HepG2 (cell line): ENCODE measurements around the gene ADGRB2. TPM values are rescaled to one million over a fixed set of nuclear protein-coding genes. Genes with fewer than 3 reads are reported as not detected.

Experiments used
- ATM ChIP-seq: fragments of 450-650 bp; IDR thresholded peaks from 2 replicates; pipeline ENCODE4 v1.7.1; 2017; ENCODE audit warnings: mild to moderate bottlenecking, borderline replicate concordance
- CCDC6 ChIP-seq: sonication (generic); formaldehyde crosslinking; IDR thresholded peaks from 2 replicates; pipeline ENCODE4 v1.8.1; 2022; ENCODE audit warnings: mild to moderate bottlenecking, missing genetic modification reagents, moderate library complexity
- CREM ChIP-seq, 2 experiments: sonication (generic) in 1 of 2; formaldehyde crosslinking in 1 of 2; IDR thresholded peaks; 2 replicates each; pipeline versions ENCODE4 v1.4.0 to v1.6.1; 2016 to 2020; ENCODE audit warnings: antibody characterized with exemption in 1 of 2, mild to moderate bottlenecking in 1 of 2, missing genetic modification reagents in 1 of 2
- ESRRA ChIP-seq: sonication (generic); formaldehyde crosslinking; IDR thresholded peaks from 2 replicates; pipeline ENCODE4 v1.5.1; 2020; ENCODE audit warnings: mild to moderate bottlenecking, low read depth, missing genetic modification reagents
- FOXO1 ChIP-seq: sonication (generic); formaldehyde crosslinking; IDR thresholded peaks from 2 replicates; pipeline ENCODE4 v1.4.0; 2020; ENCODE audit warnings: missing genetic modification reagents
- HDAC6 ChIP-seq: fragments of 200-600 bp; sonication (generic); IDR thresholded peaks from 2 replicates; pipeline ENCODE4 v1.7.0; 2017; ENCODE audit warnings: mild to moderate bottlenecking, antibody characterized with exemption, low read length, low read depth
- HNRNPH1 ChIP-seq: fragments of 200-400 bp; formaldehyde crosslinking; optimal IDR thresholded peaks from 2 replicates; pipeline ENCODE3; 2017; ENCODE audit warnings: mild to moderate bottlenecking, low read depth, low read length
- MAF1 ChIP-seq: sonication (generic); formaldehyde crosslinking; IDR thresholded peaks from 2 replicates; pipeline ENCODE4 v1.5.0; 2020; ENCODE audit warnings: missing genetic modification reagents, borderline replicate concordance
- PPARG ChIP-seq: conservative IDR thresholded peaks from 2 replicates; pipeline ENCODE4 v1.6.1; 2016; ENCODE audit warnings: missing biosample characterization, missing genetic modification reagents
- RCOR2 ChIP-seq: IDR thresholded peaks from 2 replicates; pipeline ENCODE4 v1.6.1; 2016; ENCODE audit warnings: missing biosample characterization, missing genetic modification reagents
- SUZ12 ChIP-seq: fragments of 150-350 bp; IDR thresholded peaks from 2 replicates; pipeline ENCODE4 v1.6.1; 2014; ENCODE audit warnings: low read depth, low read length
- TARDBP ChIP-seq: sonication (generic); formaldehyde crosslinking; IDR thresholded peaks from 2 replicates; pipeline ENCODE4 v1.8.0; 2022; ENCODE audit warnings: mild to moderate bottlenecking, missing genetic modification reagents
- ZBTB38 ChIP-seq: sonication (generic); formaldehyde crosslinking; IDR thresholded peaks from 2 replicates; pipeline ENCODE4 v1.5.1; 2020; ENCODE audit warnings: mild to moderate bottlenecking, missing genetic modification reagents
- ZC3H4 ChIP-seq: sonication (generic); formaldehyde crosslinking; IDR thresholded peaks from 2 replicates; pipeline ENCODE4 v1.4.0; 2020; ENCODE audit warnings: missing genetic modification reagents, borderline replicate concordance
- ZNF44 ChIP-seq: sonication (generic); formaldehyde crosslinking; IDR thresholded peaks from 2 replicates; pipeline ENCODE4 v1.5.1; 2020; ENCODE audit warnings: mild to moderate bottlenecking, missing genetic modification reagents
- polyA plus RNA-seq, 8 experiments: library from polyadenylated mRNA; depleted of rRNA in 3 of 8; stranded (reverse) in 7 of 8; unstranded in 1 of 8; fragments of >200 nt; fragmentation: Illumina TruSeq in 4 of 8; extraction: Trizol in 4 of 8; gene quantifications; 2 replicates each; pipeline versions ENCODE4 v1.2.1 to v1.2.3, GENCODE V29; 2011 to 2016; ENCODE audit warnings: low read depth in 4 of 8, missing spikeins in 1 of 8, mixed read lengths in 1 of 8; ENCODE audit not compliant: insufficient read depth in 1 of 8
- total RNA-seq, 5 experiments: library from RNA; depleted of rRNA; stranded (reverse); fragments of >200 nt; fragmentation: Illumina TruSeq; extraction: Trizol; gene quantifications; 2 replicates each; pipeline ENCODE4 v1.2.3, GENCODE V29; 2016; ENCODE audit warnings: low read depth in 1 of 5
- TF ChIP-seq, protein P1 (sequence below): sonication (generic); formaldehyde crosslinking; IDR thresholded peaks from 2 replicates; pipeline ENCODE4 v1.4.0; 2020; ENCODE audit warnings: mild to moderate bottlenecking, missing genetic modification reagents
- TF ChIP-seq, protein P2 (sequence below): sonication (generic); formaldehyde crosslinking; IDR thresholded peaks from 2 replicates; pipeline ENCODE4 v1.5.0; 2020; ENCODE audit warnings: mild to moderate bottlenecking, missing genetic modification reagents, borderline replicate concordance

The ADGRB2 gene
- total and polyA plus RNA-seq, 2 of the 13 experiments (the other 11 are each of a cell fraction or from before 2014, with no cell fraction given): 0.03 to 0.09 TPM

DNA sequence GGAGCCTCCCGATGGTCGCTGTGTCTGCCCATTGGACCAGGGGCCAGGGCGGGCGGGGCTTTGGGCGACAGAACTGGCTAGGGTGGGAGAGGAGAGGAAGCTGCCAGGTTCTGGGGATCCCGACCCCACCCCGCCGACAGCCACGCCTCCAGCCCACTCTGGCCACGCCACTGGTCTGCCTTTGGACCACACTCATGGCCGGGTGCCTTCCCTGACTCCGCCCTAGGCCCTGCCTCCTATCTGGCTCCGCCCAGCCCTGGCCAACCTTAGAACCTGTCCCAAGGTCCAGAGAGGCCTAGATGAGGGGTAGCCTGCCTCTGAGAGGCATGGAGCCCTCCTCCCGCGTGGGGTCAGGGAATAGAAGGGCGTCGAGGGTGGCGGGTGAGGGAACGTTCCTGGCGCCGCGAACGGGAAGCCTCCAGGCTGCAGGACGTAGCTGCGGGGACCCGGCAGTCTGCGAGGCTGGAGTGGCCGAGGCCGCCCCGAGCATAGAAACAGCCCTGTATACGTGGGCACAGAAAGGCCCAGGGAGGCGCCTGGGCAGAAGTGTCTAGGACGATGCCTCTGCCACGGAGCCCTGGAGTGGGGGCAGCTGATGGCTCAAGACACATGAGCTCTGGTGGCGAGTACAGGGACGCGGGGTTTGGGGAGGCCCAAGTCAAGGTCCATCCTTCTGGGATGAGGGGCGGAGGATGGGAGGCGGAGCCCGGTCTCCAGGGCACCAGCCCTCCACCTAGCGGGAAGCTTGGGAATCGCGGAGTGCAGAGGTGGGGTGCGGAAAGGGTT lies 48.9 kb downstream of the ADGRB2 start (continued):
- TF ChIP-seq, protein P1, sequence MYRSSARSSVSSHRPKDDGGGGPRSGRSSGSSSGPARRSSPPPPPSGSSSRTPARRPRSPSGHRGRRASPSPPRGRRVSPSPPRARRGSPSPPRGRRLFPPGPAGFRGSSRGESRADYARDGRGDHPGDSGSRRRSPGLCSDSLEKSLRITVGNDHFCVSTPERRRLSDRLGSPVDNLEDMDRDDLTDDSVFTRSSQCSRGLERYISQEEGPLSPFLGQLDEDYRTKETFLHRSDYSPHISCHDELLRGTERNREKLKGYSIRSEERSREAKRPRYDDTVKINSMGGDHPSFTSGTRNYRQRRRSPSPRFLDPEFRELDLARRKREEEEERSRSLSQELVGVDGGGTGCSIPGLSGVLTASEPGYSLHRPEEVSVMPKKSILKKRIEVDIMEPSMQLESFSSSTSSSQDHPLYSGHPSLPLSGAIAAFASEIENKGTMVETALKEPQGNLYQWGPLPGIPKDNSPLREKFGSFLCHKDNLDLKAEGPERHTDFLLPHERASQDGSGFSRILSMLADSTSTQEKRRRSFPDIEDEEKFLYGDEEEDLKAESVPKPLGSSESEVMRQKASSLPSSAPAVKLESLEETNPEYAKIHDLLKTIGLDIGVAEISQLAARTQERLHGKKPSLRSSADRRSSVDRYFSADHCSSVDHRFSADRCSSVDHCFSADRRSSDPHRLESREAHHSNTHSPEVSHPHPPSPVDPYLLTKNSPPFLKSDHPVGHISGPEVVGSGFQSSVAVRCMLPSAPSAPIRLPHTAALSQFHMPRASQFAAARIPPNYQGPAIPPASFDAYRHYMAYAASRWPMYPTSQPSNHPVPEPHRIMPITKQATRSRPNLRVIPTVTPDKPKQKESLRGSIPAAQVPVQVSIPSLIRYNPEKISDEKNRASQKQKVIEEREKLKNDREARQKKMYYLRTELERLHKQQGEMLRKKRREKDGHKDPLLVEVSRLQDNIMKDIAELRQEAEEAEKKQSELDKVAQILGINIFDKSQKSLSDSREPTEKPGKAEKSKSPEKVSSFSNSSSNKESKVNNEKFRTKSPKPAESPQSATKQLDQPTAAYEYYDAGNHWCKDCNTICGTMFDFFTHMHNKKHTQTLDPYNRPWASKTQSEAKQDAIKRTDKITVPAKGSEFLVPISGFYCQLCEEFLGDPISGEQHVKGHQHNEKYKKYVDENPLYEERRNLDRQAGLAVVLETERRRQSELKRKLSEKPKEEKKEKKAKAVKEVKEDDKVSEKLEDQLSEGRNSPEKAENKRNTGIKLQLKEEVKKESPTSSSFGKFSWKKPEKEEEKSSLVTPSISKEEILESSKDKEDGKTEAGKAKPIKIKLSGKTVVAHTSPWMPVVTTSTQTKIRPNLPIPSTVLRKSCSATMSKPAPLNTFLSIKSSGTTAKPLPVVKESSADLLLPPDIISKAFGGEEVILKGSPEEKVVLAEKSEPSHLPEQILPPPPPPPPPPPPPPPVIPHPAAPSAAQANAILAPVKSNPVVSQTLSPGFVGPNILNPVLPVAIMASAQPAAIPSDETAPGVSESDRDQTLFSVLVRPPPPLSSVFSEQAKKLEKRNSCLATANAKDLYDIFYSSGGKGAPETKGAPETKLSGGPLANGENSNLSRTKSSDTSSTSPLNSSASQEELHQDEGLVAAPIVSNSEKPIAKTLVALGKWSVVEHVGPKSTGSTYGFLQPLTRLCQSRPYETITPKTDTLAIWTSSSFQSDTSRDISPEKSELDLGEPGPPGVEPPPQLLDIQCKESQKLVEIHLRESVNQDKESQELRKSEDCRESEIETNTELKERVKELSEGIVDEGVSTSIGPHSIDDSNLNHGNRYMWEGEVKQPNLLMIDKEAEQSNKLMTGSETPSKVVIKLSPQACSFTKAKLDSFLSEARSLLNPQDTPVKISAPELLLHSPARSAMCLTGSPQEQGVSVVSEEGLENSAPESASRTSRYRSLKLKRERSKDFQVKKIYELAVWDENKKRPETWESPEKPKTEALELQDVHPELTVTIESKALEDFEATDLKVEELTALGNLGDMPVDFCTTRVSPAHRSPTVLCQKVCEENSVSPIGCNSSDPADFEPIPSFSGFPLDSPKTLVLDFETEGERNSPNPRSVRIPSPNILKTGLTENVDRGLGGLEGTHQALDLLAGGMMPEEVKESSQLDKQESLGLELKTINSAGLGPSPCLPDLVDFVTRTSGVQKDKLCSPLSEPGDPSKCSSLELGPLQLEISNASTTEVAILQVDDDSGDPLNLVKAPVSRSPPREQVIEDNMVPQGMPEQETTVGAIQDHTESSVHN (CRISPR knock-in tag): peak; percentile 86; the same call in 1 of the 2 replicates
- TF ChIP-seq PPARG (no peak), FOXO1 (CRISPR knock-in tag) (0 out of 2 replicates have a peak, but pooled peaks have one; percentile 51), RCOR2 (no peak), ZC3H4 (CRISPR knock-in tag) (0 out of 2 replicates have a peak, but pooled peaks have one; percentile 43), ZBTB38 (0 out of 2 replicates have a peak, but pooled peaks have one; percentile 45), MAF1 (0 out of 2 replicates have a peak, but pooled peaks have one; percentile 54), SUZ12 (no peak), TARDBP (CRISPR knock-in tag) (peak; percentile 60), ZNF44 (CRISPR knock-in tag) (peak; percentile 72; the same call in 1 of the 2 replicates), HDAC6 (no peak), CCDC6 (no peak), ESRRA (peak; percentile 74), HNRNPH1 (peak; percentile 46), CREM (IDR thresholded peaks at IDR 0.05) (no peak), CREM (CRISPR knock-in tag; IDR thresholded peaks at IDR 0.05) (no peak), ATM (no peak)
- TF ChIP-seq, protein P2, sequence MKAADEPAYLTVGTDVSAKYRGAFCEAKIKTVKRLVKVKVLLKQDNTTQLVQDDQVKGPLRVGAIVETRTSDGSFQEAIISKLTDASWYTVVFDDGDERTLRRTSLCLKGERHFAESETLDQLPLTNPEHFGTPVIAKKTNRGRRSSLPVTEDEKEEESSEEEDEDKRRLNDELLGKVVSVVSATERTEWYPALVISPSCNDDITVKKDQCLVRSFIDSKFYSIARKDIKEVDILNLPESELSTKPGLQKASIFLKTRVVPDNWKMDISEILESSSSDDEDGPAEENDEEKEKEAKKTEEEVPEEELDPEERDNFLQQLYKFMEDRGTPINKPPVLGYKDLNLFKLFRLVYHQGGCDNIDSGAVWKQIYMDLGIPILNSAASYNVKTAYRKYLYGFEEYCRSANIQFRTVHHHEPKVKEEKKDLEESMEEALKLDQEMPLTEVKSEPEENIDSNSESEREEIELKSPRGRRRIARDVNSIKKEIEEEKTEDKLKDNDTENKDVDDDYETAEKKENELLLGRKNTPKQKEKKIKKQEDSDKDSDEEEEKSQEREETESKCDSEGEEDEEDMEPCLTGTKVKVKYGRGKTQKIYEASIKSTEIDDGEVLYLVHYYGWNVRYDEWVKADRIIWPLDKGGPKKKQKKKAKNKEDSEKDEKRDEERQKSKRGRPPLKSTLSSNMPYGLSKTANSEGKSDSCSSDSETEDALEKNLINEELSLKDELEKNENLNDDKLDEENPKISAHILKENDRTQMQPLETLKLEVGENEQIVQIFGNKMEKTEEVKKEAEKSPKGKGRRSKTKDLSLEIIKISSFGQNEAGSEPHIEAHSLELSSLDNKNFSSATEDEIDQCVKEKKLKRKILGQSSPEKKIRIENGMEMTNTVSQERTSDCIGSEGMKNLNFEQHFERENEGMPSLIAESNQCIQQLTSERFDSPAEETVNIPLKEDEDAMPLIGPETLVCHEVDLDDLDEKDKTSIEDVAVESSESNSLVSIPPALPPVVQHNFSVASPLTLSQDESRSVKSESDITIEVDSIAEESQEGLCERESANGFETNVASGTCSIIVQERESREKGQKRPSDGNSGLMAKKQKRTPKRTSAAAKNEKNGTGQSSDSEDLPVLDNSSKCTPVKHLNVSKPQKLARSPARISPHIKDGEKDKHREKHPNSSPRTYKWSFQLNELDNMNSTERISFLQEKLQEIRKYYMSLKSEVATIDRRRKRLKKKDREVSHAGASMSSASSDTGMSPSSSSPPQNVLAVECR: peak; percentile 78; the same call in 1 of the 2 replicates
